Prostate gland (tissue), 2 donors: Measurements from ENCODE around the gene MS4A6A.

Experiments used
- POLR2A ChIP-seq: fragments of 450-650 bp; IDR thresholded peaks from one replicate; pipeline ENCODE4 v1.6.1; 2016; ENCODE audit warnings: antibody characterized with exemption, mild to moderate bottlenecking
- POLR2AphosphoS5 ChIP-seq: sonication (generic); formaldehyde crosslinking; IDR thresholded peaks from one replicate; pipeline ENCODE4 v1.6.1; 2017; ENCODE audit warnings: antibody characterized with exemption
- TF ChIP-seq, protein P1 (sequence below), 4 experiments: fragments of 200-600 bp in 2 of 4; fragments of 450-650 bp in 2 of 4; sonication (generic) in 2 of 4; IDR thresholded peaks; 1 replicate in 3 of 4; 2 replicates in 1 of 4; pipeline ENCODE4 v1.5.1; 2016 to 2019; ENCODE audit warnings: antibody characterized with exemption in 4 of 4, mild to moderate bottlenecking in 2 of 4, moderate library complexity in 2 of 4

DNA sequence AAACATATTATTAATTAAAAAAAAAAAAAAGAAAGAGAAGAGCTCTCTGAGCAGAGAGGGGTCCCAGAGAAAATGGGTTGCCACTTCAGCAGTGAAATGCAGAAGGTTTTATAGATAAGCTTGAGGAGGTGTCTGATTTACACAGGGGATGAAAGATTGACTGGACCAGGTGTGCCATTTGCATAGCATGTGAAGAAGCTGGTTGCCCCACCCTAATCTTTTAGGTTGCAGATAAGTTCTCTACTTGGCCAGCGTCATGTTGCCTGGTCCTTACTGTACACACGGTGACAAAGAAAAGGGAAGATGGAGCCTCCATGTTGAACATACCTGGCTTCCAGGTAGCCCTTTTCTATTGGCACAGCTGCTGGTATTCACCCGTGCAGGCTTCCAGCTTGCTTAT, 53.0 kb downstream of the MS4A6A start:
- TF ChIP-seq, protein P1, sequence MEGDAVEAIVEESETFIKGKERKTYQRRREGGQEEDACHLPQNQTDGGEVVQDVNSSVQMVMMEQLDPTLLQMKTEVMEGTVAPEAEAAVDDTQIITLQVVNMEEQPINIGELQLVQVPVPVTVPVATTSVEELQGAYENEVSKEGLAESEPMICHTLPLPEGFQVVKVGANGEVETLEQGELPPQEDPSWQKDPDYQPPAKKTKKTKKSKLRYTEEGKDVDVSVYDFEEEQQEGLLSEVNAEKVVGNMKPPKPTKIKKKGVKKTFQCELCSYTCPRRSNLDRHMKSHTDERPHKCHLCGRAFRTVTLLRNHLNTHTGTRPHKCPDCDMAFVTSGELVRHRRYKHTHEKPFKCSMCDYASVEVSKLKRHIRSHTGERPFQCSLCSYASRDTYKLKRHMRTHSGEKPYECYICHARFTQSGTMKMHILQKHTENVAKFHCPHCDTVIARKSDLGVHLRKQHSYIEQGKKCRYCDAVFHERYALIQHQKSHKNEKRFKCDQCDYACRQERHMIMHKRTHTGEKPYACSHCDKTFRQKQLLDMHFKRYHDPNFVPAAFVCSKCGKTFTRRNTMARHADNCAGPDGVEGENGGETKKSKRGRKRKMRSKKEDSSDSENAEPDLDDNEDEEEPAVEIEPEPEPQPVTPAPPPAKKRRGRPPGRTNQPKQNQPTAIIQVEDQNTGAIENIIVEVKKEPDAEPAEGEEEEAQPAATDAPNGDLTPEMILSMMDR (IDR thresholded peaks at IDR 0.05) = no peak
- TF ChIP-seq POLR2A (no peak), POLR2AphosphoS5 (no peak)
